ENCODE measurements around the gene TMEM50A.
"Not testable (repeated sequence)": the region's sequence is repeated elsewhere in the genome, so short reads cannot be mapped to it uniquely, and the experiment has no call there.

Gene TMEM50A

GRCh38 chr1:25338188-25338981, at the start of gene TMEM50A:
TSS of gene TMEM50A (plus strand) at chr1:25338334. CDS start at chr1:25340487, 2,153 bp downstream.
- no peaks in the 10 kb centered on the region for H3K27me3 ChIP-seq (ENCODE audit: control insufficient read depth in 1 of 2, insufficient read depth in 2 of 2, low read length in 2 of 2)
- peaks cover 19% of the 10 kb centered on the region for H3K4me1 ChIP-seq (ENCODE audit: insufficient read depth, low read length)
- no peaks in the 10 kb centered on the region for H3K36me3 ChIP-seq (ENCODE audit: insufficient read depth, low read length)
- H3K9me3 ChIP-seq (ENCODE audit: low read length): no peaks in the 10 kb centered on the region
- H3K27ac ChIP-seq (ENCODE audit: low read depth, low read length): peak within 1 kb of the TSS; percentile 94
- H3K9ac ChIP-seq (ENCODE audit: low read length): peak within 1 kb of the TSS; percentile 84
- H3K4me3 ChIP-seq (ENCODE audit: low read depth in 1 of 2, low read length in 2 of 2): peak within 1 kb of the TSS; percentile 79 to 90

GRCh38 chr1:25288573-25289101, 49.5 kb upstream of the TMEM50A start:
- not testable (repeated sequence) for H3K4me3 ChIP-seq (ENCODE audit: low read depth in 1 of 2, low read length in 2 of 2); H3K9me3 ChIP-seq (ENCODE audit: low read length); H3K36me3 ChIP-seq (ENCODE audit: insufficient read depth, low read length); H3K27ac ChIP-seq (ENCODE audit: low read depth, low read length); H3K4me1 ChIP-seq (ENCODE audit: insufficient read depth, low read length); H3K9ac ChIP-seq (ENCODE audit: low read length); H3K27me3 ChIP-seq (ENCODE audit: control insufficient read depth in 1 of 2, insufficient read depth in 2 of 2, low read length in 2 of 2)

- not testable (repeated sequence) for H3K4me3 ChIP-seq (ENCODE audit: low read depth in 1 of 2, low read length in 2 of 2); H3K9me3 ChIP-seq (ENCODE audit: low read length); H3K27ac ChIP-seq (ENCODE audit: low read depth, low read length); H3K4me1 ChIP-seq (ENCODE audit: insufficient read depth, low read length); H3K27me3 ChIP-seq (ENCODE audit: control insufficient read depth in 1 of 2, insufficient read depth in 2 of 2, low read length in 2 of 2); H3K36me3 ChIP-seq (ENCODE audit: insufficient read depth, low read length); H3K9ac ChIP-seq (ENCODE audit: low read length)
Observed at GRCh38 chr1:25290043-25290442, 48.1 kb upstream of the TMEM50A start.

DNA sequence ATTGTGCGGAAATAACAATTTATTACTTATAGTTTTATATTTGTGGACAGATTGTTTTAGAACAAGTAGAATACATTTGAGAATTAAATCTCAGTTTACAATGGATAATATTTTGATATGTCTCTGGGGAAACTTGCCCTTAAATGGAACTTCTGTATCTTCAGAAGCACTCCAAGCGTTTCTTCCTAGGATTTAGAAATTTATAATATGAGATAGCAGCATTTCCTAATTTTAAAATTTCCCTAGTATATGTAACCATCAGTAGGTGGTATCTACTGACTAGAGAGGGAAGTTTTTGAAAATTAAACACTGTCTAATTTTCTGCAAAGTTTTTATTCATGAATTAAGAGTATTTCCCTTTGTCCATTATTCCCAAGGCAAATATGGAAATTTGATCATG, 44.7 kb upstream of the TMEM50A start:
- H3K27ac ChIP-seq (ENCODE audit: low read depth, low read length); H3K4me1 ChIP-seq (ENCODE audit: insufficient read depth, low read length); H3K9me3 ChIP-seq (ENCODE audit: low read length); H3K4me3 ChIP-seq (ENCODE audit: low read depth in 1 of 2, low read length in 2 of 2); H3K36me3 ChIP-seq (ENCODE audit: insufficient read depth, low read length); H3K9ac ChIP-seq (ENCODE audit: low read length); H3K27me3 ChIP-seq (ENCODE audit: control insufficient read depth in 1 of 2, insufficient read depth in 2 of 2, low read length in 2 of 2): not testable (repeated sequence)

DNA sequence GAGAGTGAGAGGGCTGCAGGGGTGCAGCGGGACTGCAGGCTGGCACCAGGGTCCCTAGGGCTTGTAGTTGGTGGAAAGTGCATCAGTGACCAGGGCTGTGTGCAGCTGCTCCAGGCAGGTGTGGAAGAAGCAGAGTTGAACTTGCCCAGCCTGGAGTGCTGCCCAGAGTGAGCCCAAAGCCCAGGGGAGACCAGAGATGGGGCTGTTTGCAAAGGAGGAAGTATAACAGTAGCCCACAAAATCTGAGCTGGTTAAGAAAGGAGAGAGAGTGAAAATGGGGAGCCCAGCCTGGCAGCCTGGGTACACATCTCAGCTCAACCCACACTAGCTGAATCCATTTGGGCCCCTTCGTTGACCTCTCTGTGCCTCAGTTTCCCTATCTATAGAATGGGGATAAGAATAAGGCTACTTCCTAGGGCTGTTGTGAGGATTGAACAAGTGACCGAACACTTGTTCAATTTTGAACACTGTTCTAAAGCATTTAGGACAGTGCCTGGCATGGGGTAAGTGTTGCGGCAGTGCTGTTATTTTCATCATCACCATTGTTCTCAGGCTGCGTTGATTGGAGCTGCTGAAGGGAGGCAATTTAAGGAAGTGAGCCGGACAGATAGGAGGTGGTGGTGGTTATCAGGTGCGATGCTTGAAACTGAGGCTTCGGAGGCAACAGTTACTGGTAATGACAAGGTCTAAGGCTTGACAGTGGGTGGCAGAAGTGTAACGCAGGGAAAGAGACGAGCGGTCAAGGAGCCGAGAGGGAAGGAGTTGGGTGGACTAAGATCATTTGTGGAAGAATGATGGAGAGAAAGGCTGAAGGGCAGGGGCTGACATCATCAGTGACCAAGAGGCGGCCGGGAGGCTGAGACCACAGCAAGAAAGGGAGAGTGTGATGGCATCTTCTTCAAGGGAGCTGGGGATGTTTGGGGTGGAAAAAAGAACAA, 43.0 kb upstream of the TMEM50A start:
- not testable (repeated sequence) for H3K9me3 ChIP-seq (ENCODE audit: low read length); H3K27ac ChIP-seq (ENCODE audit: low read depth, low read length); H3K4me3 ChIP-seq (ENCODE audit: low read depth in 1 of 2, low read length in 2 of 2); H3K4me1 ChIP-seq (ENCODE audit: insufficient read depth, low read length); H3K27me3 ChIP-seq (ENCODE audit: control insufficient read depth in 1 of 2, insufficient read depth in 2 of 2, low read length in 2 of 2); H3K9ac ChIP-seq (ENCODE audit: low read length); H3K36me3 ChIP-seq (ENCODE audit: insufficient read depth, low read length)

- not testable (repeated sequence) for H3K27me3 ChIP-seq (ENCODE audit: control insufficient read depth in 1 of 2, insufficient read depth in 2 of 2, low read length in 2 of 2); H3K27ac ChIP-seq (ENCODE audit: low read depth, low read length); H3K36me3 ChIP-seq (ENCODE audit: insufficient read depth, low read length); H3K9me3 ChIP-seq (ENCODE audit: low read length); H3K4me1 ChIP-seq (ENCODE audit: insufficient read depth, low read length); H3K9ac ChIP-seq (ENCODE audit: low read length); H3K4me3 ChIP-seq (ENCODE audit: low read depth in 1 of 2, low read length in 2 of 2)
Observed at GRCh38 chr1:25296501-25296900, 41.6 kb upstream of the TMEM50A start.

- not testable (repeated sequence) for H3K36me3 ChIP-seq (ENCODE audit: insufficient read depth, low read length); H3K27ac ChIP-seq (ENCODE audit: low read depth, low read length); H3K9ac ChIP-seq (ENCODE audit: low read length); H3K27me3 ChIP-seq (ENCODE audit: control insufficient read depth in 1 of 2, insufficient read depth in 2 of 2, low read length in 2 of 2); H3K4me1 ChIP-seq (ENCODE audit: insufficient read depth, low read length); H3K9me3 ChIP-seq (ENCODE audit: low read length); H3K4me3 ChIP-seq (ENCODE audit: low read depth in 1 of 2, low read length in 2 of 2)
Observed at GRCh38 chr1:25300729-25301128, 37.4 kb upstream of the TMEM50A start.

- not testable (repeated sequence) for H3K4me1 ChIP-seq (ENCODE audit: insufficient read depth, low read length); H3K9ac ChIP-seq (ENCODE audit: low read length); H3K4me3 ChIP-seq (ENCODE audit: low read depth in 1 of 2, low read length in 2 of 2); H3K27ac ChIP-seq (ENCODE audit: low read depth, low read length); H3K36me3 ChIP-seq (ENCODE audit: insufficient read depth, low read length); H3K9me3 ChIP-seq (ENCODE audit: low read length); H3K27me3 ChIP-seq (ENCODE audit: control insufficient read depth in 1 of 2, insufficient read depth in 2 of 2, low read length in 2 of 2)
Observed at GRCh38 chr1:25302330-25302729, 35.8 kb upstream of the TMEM50A start.

DNA sequence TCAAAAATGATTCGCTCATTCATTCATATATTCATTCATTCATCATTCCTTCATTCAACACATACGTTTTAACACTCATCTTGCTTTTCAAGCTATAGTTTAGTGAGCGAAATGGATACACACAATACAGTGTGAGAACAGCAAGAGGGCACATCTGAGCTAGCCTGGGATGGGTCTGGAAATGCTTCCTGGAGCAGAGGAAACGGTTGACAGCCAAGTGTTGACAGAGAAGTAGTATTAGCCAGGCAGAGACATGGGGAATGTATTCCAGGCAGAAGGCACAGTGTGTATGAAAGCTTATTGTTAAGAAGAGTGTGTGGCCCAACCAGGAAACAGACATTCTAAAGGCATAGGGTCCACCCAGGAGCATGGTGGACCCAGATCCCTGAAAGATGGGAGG, 33.2 kb upstream of the TMEM50A start:
- H3K4me1 ChIP-seq (ENCODE audit: insufficient read depth, low read length); H3K36me3 ChIP-seq (ENCODE audit: insufficient read depth, low read length); H3K27me3 ChIP-seq (ENCODE audit: control insufficient read depth in 1 of 2, insufficient read depth in 2 of 2, low read length in 2 of 2): not testable (repeated sequence)

DNA sequence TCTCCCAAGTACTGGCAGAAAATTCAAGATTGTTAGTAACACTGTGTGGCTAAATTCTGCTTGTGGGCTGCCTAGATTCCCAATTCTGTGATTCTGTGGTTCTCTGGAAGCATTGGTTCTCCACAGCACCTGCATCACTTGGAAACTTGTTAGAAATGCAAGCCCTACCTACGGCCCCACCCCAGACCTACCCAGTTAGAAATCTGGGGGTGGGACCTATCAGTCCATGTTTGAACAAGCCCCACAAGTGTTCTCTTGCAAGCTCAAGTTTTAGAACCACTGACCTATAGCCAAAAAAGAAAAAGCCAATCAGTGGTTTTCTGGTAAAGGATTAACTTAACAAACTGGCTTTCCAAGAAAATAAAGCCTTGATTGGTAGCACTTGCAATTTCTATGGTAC, 30.0 kb upstream of the TMEM50A start:
- not testable (repeated sequence) for H3K9me3 ChIP-seq (ENCODE audit: low read length); H3K36me3 ChIP-seq (ENCODE audit: insufficient read depth, low read length); H3K27ac ChIP-seq (ENCODE audit: low read depth, low read length); H3K4me3 ChIP-seq (ENCODE audit: low read depth in 1 of 2, low read length in 2 of 2); H3K4me1 ChIP-seq (ENCODE audit: insufficient read depth, low read length); H3K9ac ChIP-seq (ENCODE audit: low read length); H3K27me3 ChIP-seq (ENCODE audit: control insufficient read depth in 1 of 2, insufficient read depth in 2 of 2, low read length in 2 of 2)

More for the DNA sequence above, 33.2 kb upstream of the TMEM50A start:
- not testable (repeated sequence) for H3K27ac ChIP-seq (ENCODE audit: low read depth, low read length); H3K9me3 ChIP-seq (ENCODE audit: low read length); H3K4me3 ChIP-seq (ENCODE audit: low read depth in 1 of 2, low read length in 2 of 2); H3K9ac ChIP-seq (ENCODE audit: low read length)

- not testable (repeated sequence) for H3K36me3 ChIP-seq (ENCODE audit: insufficient read depth, low read length); H3K9ac ChIP-seq (ENCODE audit: low read length); H3K4me3 ChIP-seq (ENCODE audit: low read depth in 1 of 2, low read length in 2 of 2); H3K27me3 ChIP-seq (ENCODE audit: control insufficient read depth in 1 of 2, insufficient read depth in 2 of 2, low read length in 2 of 2); H3K9me3 ChIP-seq (ENCODE audit: low read length); H3K4me1 ChIP-seq (ENCODE audit: insufficient read depth, low read length); H3K27ac ChIP-seq (ENCODE audit: low read depth, low read length)
Observed at GRCh38 chr1:25309085-25309484, 29.0 kb upstream of the TMEM50A start.

Measured in muscle layer of colon (tissue), 2 donors.